Measurements from ENCODE around the gene FDCSP. TPM values are rescaled to one million over a fixed set of nuclear protein-coding genes. Genes with fewer than 3 reads are reported as not detected.

Gene FDCSP
- total and polyA plus RNA-seq, 2 of the 13 experiments (the other 11 are each of a cell fraction or from before 2014, with no cell fraction given): not detected

- 0 out of 2 replicates have a peak, but pooled peaks have one; percentile 24 for TF ChIP-seq PAXIP1 (CRISPR knock-in tag; conservative IDR thresholded peaks at IDR 0.05)
- TF ChIP-seq POLR2A (IDR thresholded peaks at IDR 0.05; ENCODE audit: insufficient read depth in 1 of 2, low read depth in 2 of 2, low read length in 2 of 2): no peak
- no peak for TF ChIP-seq U2AF1 (optimal IDR thresholded peaks at IDR 0.05; ENCODE audit: low read depth, low read length)
- TF ChIP-seq GFI1 (CRISPR knock-in tag; IDR thresholded peaks at IDR 0.05; ENCODE audit: borderline replicate concordance): no peak
- TF ChIP-seq PREB (CRISPR knock-in tag; IDR thresholded peaks at IDR 0.05): no peak
- TF ChIP-seq ARNT (IDR thresholded peaks at IDR 0.05): no peak
- TF ChIP-seq GTF2F1 (IDR thresholded peaks at IDR 0.05; ENCODE audit: low read length): no peak
- no peak for TF ChIP-seq ZC3H4 (CRISPR knock-in tag; IDR thresholded peaks at IDR 0.05; ENCODE audit: borderline replicate concordance)
- no peak for TF ChIP-seq UBTF (CRISPR knock-in tag; IDR thresholded peaks at IDR 0.05)
- TF ChIP-seq ELF3 (CRISPR knock-in tag; IDR thresholded peaks at IDR 0.05): no peak
- no peak for TF ChIP-seq THAP8 (CRISPR knock-in tag; IDR thresholded peaks at IDR 0.05; ENCODE audit: borderline replicate concordance)
- TF ChIP-seq RBAK (CRISPR knock-in tag; IDR thresholded peaks at IDR 0.05): no peak
- TF ChIP-seq ZNF318 (CRISPR knock-in tag; IDR thresholded peaks at IDR 0.05): no peak
- no peak for TF ChIP-seq CBX5 (CRISPR knock-in tag; IDR thresholded peaks at IDR 0.05; ENCODE audit: borderline replicate concordance)
- no peak for TF ChIP-seq ONECUT2 (CRISPR knock-in tag; IDR thresholded peaks at IDR 0.05)
Observed at GRCh38 chr4:70197842-70198241, 28.1 kb upstream of the FDCSP start (continued).

Data from HepG2 (cell line).